HT1080 (cell line): ENCODE measurements around the gene PLCG1. TPM values are rescaled to one million over a fixed set of nuclear protein-coding genes. Genes with fewer than 3 reads are reported as not detected.
A peak's percentile ranks its signal among the peaks of the same experiment; 100 is the strongest.

Experiments
- DNase-seq: peaks from one replicate; pipeline ENCODE4 v3.0.0-alpha.2; 2015; ENCODE audit warnings: low read depth
- total RNA-seq: library from RNA; depleted of rRNA; stranded (reverse); fragments of >200 nt; shearing (Covaris generic); gene quantifications from 2 replicates; pipeline ENCODE4 v1.2.3, GENCODE V29; 2014

PLCG1 gene
- total RNA-seq, 1 experiment from 2014 or later, result 72.1 TPM

DNA sequence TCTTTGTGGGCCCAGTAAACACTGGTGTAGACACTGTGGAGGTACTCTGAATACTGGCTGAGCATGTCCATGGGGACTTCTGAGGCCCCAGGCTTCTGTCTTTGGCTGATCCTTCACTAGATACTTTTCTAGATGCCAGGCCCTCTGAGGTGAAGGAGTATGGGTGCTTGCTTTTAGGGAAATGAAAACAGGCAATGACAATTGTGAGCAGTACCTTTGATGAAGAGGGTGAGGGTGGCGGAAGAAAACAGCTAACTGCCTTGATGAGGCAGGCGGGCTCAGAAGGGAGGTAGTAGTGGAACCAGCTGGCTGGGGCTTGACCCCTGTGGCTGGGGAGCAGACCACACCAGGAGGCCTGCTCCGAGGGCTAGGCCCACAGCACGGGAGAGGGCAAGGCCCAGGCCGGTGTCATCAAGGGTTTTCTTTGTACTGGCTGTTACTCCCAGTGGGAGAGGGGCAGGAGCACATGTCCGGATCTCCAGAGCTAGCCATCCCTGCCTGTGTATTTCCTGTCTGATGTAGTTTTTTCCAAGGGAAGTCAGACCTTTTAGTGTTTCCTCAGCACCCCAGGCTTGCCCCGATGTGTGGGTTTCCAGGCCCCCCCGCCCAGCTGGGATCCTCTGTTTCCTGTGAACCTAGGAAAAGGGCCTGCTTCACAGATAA is 3.9 kb downstream of the PLCG1 start:
- peak; percentile 56 for DNase-seq

DNA sequence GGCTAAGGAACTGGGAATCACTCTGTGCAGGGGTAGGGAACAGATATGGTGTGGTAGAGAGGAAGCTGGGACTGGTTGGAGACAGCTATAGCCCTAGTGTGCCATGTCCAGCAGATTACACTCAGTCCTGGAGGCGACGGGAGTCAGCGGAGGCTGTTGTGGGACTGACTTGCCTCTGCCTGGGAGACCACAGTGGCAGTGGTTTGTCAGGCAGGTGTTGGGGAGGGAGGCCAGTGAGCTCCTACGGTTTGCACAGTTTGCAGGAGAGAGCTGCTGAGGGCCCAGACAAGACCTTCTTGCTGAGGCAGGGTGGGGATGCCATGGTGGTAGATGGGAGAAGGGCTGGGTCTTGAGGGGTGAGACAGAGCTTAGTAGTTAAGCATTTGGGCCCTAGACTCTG is 4.9 kb downstream of the PLCG1 start:
- no peak for DNase-seq

DNA sequence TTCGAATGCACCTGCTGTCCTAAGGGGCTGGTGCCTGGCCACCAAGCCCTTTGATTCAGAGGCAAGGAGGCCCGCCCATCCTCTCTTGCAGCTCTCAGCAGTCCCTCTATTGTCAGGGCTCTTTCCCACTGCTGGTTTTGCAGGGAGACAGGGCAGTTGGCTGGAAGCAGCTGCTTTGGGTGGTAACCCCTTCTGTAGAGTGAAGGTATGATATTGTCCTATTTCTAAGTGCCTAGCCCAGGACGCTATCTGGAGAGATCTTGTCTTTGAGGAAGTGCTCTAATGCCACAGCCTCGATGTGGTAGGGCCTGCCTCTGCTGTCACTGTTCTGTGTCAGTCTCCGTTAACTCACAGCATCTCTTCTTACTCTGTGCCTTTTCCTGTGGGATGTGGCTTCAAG is 5.6 kb downstream of the PLCG1 start:
- DNase-seq, result no peak

DNA sequence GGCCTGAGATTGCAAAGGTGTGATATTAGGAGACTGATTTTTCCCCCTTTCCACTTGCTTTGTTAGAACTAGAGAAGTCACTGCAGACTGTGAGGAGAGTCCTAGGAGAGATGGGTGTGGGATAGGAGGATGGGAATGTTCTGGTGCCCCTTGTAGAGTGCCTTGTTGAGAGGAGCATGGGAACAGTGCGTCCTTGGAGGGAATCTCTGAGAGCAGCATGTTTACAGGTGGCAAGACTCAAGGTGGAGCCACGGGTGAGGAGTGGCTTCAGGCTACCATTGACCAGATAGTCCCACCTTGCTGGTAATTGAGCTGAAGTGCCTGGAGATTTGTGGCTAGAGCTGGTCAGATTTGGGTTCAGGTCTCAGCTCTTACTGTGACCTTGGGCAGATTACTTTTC is 6.0 kb downstream of the PLCG1 start:
- DNase-seq, result no peak

DNA sequence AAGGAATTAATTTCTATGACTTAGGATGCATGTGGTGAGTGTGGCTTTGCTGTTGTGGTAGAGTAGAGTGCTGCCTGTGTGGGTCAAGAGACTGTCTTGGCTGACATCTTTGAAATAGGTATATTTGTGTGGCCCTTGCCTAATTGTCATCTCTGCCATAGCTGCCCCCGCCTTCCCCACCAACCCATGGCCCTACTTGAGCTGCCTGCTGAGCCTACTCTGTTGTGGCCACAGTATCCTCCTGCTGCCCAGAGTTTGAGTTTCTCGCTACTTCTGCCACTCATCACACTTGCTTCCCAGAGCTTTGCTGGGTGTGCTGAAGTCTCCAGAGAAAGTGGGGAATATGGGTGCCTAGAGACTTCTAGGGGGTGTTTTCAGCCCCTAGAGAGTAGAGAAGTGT is 8.0 kb downstream of the PLCG1 start:
- no peak for DNase-seq

DNA sequence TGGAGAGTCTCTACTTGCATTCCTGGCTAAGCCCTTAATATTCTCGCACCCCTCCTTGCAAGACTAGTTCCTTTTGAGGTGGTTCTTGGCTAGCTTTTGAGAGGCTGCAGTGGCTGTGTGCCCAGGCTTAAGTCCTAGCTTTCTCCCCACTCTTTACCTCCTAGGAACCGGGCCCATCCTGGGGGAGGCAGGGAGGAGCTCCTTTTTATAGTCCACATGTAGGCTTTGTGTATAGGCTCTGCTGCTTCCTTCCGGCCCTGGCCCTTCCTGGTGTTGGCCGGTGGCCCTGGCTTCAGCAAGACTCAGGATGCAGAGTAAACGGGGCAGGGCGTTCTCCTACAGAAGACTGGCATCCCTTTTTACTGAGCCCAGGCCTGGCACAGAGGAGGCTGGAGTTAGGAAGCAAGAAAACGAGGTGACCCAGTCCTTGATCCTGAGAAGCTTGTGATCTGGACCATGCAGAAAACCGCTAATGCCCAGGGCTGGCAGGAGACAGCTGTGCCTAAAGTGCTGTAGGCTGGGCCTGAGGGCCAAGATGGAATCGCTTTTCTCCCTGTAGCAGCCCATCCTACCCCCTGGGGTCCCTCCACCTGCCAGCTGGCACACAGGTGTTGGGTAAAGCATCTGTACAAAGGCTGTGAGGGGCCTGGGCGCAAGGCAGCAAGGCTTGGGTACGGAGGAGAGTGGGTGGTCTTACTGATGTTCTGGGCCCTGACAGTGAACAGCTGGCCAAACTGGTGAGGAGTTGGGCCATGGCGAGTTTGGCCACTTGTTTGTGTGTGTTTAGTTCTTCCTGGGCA is 8.7 kb downstream of the PLCG1 start:
- DNase-seq, result no peak

DNA sequence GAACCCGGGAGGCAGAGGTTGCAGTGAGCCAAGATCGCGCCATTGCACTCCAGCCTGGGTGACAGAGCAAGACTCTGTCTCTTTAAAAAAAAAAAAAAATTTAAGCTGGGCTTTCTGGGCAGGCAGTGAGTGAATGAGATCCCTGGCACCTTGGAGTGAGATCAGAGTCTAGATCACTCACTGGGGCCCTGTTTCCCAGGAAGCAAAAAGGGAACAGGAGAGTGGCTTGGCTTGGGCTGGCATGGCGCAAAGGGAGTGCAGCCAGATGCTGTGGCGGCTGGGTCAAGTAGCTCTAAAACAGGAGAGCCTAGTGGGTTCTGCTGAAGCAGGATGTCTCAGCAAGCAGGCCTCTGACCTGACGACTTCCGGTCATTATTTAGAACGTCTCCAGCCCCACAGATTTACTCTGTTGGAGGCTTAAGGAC is 10.4 kb downstream of the PLCG1 start:
- no peak for DNase-seq

DNA sequence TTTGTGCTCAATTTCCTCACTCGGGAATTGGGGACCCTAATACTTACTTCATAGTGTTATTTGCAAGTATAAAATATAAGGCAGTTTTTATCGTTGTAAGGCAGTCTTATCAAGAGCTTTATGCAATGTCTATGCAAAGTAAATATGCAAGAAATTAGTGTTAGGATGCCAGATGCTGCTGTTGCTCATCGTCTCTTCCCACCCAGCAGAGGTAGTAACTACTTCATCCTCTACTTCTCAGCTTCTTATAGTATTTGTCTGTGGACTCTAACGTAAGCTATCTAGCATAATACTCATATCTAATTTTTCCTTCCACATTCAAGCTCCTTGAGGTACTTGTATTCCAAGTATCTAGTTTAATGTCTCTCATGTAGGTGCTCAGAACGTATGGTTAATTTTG is 11.6 kb downstream of the PLCG1 start:
- no peak for DNase-seq

DNA sequence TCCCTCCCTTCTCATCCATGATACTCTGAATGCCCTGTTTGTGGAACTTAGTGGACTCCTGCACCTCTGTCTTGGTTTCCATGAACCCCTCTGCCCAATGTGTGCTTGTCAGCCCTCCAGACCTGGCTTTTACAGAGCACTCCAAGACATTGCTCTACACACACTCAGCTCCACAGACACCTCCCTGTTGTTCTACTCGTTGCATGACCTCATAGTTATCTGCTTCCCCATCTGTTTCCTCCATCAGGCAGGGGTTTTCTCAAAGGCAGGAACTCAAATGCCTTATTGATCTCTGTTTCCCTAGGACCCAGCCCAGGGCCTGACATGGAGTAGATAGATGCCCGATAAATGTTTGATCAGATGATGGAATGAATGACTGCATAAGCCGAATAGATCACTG is 13.3 kb downstream of the PLCG1 start:
- DNase-seq, result no peak

DNA sequence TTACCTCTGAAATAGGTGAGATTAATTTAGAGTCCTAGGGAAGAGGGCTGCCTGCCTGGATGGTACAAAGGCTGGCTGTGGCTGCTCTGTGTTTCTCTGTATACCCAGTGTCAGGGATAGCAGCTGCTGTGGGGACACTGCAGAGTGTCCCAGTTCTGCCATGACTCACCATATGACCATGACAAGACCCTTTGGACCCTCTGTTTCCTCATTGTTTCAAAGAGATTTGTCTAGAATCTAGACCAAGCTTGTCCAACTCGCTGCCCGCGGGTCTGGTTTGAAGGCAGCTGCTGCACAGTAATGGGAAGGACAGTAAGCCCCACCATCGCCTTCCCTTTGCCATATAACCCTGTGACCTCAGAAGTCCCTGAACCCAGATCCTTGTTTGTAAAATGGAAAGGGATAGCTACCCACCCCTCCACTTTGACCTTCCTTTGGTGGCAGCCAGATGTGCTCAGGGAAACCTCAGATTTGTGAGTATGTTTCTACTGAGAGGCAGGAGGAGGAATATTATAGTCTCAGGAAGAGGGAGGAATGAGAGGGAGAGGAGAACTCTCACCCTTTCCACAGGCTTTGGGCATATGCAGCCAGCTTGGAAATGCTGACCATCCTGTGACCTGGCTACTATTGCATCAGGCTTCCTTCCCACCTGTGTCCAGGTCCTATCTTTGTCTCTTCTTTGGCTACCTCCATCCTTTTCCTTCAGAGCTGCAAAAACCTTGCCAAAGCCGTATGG is 14.0 kb downstream of the PLCG1 start:
- no peak for DNase-seq

DNA sequence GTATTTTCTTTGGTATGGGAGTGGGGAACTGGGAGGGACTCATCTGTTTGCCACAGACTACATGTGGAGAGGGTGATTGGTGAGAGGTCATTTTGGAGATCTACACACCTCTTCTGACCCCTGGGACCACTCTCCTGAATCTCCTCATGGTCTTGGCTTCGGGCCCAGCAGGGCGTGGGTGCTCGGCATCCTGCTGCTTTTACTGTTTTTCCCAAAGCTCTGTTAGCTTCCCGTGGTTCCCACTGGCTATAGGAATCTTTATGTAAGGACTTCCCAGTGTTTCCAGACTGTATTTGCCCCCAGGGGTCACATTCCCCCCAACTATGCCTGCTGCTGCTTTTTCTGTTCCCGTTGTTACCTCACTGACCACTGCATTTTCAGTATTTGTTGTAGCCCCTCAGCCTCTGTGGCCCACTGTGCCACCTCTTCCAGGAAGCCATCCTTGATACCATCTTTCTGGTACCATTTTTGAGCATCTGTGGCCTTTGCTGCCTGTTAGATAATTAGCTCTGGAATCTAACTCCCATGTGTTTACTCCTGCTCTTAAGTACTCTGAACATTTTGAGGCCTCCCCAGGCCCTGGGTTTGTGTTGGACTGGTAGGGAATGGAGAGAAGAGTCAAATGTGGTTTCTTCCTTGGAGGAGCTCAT is 14.9 kb downstream of the PLCG1 start:
- no peak for DNase-seq

DNA sequence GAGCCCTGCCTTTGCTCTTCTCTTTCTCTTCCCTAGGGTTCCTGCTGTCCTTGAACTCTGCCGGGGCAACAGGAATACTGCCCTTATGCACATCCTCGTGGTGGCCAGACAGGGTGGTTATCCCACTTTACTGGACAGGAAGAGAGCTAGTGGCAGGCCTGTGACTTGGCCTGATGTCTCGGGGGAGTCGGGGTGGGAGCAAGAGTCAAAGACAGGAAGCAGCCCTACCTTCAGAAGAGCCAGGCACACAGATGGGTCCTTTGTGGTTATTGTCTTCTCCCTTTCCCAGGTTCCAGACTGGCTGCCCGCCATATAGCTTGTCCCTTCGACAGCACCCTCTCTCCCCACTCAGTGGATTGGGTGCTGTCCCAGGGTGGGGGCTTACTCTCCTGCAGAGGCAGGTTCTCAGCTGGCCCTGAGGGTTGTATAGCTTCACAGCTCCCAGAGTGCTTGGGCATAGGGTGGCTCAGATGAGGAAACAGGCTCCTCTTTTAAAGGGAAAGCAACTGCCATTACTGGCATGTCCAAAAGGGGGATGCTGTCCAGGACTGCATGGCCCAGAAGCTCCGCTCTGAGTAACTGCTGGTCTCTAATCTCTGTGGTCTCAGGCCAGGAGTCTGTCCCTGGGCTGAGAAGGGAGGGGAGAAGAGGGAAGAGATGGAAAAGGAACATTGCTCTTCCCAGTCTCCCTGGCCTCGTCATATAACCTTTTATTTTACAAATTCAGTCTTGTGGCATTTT is 17.3 kb downstream of the PLCG1 start:
- DNase-seq, result no peak

DNA sequence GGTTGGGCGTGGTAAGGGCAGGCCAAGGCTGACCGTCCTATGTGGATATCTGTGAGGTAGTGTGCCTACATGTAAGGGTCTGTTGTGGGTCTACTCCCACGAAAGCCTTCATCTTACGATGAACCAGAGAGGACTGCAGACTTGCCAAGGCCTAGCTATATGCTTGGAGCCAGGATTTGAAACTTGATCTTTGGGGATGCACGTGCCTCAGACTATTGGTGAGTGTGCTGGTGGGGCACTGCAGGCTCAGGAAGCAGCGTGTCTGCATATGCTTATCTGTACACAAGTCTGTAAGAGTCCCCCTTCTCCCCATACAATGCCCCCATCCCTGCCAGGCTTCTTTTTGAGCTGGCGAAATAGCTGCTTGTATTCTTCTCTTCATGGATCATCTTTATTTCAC is 17.9 kb downstream of the PLCG1 start:
- no peak for DNase-seq

DNA sequence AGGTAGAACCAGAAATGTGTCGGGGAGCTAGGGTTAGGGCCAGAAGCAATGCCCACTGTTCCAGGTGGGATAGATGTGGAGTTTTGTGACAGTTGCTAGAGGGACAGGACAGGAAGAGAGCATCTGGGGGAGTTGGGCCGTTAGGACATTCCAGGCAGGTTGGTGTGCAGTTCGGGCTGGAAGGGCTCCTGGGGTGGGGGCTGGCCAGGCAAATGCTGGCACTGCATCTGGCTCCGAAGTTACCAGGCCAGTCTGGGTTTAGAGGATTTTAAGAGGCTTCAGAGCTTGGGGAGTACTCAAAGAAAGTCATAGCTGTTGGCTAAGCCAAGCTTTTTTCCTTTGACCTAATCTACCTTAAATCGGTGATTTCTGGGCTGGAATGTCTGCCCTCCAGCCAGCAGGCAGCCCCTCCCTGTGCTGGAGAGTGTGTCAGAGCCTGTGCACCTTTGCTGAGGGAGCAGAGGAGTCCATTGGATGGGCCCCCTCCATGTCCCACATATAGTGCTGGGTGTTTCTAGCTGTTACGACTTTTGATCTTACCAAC is 20.8 kb downstream of the PLCG1 start:
- no peak for DNase-seq

DNA sequence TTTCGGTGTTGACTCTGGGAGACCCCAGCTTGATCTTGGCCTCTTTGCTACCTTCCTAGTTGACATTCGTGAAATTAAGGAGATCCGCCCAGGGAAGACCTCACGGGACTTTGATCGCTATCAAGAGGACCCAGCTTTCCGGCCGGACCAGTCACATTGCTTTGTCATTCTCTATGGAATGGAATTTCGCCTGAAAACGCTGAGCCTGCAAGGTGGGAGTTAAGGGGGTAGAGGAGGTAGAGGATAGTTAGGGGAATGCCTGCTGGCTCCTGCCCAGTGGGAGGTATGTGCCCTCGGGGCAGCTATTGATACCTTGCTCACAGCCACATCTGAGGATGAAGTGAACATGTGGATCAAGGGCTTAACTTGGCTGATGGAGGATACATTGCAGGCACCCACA is 22.2 kb downstream of the PLCG1 start:
- no peak for DNase-seq

DNA sequence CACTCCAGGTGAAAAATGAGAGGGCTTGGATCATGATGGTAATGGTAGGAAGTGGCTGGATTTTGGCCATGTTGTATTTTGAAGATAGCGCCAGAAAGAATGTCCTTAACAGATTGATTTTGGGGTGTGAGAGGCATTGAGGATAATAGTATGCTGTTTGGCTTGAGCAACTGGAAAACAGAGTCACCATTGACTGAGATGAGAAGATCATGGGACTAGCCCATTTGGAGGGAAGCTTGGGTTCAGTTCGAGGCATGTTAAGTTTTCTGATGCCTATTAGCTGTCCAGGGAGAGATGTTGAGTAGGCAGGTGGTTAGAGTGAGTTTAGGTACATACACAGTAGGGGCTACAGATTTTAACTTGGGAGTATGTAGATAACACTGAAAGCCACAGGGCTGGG is 23.3 kb downstream of the PLCG1 start:
- no peak for DNase-seq

DNA sequence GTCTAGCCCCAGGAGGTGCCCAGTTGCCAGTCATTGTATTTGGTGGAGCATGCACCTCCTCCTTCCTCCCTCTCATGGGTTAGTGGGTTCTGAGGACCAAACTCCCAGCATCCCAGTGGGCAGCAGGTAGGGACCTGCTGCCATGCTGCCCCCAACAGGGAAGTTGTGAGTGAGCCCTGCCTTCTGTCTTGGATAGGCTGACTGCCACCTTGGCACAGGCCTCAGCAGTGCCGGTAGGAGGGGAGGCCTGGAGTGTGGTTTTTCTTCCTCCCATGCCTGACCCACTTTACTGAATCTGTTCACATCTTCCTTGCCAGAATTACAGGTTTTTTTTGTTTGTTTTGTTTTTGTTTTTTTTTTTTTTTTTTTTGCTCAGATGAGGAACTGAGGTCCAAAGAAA is 24.5 kb downstream of the PLCG1 start:
- DNase-seq, result no peak

DNA sequence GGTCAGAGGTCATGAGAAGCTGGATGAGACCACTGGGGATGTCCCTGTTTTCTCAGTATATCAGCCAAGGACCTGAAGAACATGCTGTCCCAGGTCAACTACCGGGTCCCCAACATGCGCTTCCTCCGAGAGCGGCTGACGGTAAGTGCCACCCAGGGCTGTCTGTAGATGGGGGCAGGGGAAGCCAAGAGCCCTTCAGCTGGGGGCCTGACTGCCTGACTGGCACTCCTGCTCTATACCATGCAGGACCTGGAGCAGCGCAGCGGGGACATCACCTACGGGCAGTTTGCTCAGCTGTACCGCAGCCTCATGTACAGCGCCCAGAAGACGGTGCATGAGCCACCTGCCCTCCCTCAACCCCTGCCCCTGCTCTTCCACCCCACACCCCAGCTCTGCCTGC is 25.1 kb downstream of the PLCG1 start:
- DNase-seq, result no peak

DNA sequence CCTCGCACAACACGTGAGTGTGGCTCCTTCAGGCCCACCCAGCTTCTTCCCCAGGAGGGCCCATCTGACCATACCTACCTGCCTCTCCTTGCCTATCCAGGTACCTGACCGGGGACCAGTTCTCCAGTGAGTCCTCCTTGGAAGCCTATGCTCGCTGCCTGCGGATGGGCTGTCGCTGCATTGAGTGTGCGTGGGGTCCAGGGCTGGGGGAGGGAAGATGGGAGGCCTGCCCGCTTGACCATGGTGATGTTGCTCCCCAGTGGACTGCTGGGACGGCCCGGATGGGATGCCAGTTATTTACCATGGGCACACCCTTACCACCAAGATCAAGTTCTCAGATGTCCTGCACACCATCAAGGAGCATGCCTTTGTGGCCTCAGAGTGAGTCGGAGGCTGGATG is 26.5 kb downstream of the PLCG1 start:
- DNase-seq, result no peak

DNA sequence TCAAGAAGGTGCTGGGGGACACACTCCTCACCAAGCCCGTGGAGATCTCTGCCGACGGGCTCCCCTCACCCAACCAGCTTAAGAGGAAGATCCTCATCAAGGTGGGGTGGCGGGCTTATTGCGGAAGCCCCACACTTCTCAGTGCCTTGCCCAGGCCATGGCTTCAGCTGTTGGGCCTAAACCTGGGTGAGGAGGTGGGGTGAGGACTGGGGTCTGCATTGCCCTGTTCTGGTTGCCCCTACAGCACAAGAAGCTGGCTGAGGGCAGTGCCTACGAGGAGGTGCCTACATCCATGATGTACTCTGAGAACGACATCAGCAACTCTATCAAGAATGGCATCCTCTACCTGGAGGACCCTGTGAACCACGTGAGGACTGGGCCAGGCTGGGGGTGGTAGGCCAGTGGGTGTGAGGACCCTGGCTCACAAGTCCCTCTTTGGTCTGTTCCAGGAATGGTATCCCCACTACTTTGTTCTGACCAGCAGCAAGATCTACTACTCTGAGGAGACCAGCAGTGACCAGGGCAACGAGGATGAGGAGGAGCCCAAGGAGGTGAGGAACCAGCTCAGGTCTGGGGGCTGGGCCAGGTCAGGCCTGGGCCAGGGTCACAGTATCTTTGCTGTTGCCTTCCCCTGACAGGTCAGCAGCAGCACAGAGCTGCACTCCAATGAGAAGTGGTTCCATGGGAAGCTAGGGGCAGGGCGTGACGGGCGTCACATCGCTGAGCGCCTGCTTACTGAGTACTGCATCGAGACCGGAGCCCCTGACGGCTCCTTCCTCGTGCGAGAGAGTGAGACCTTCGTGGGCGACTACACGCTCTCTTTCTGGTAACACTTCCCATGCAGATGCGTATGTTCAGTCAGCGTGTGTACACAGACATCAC is 27.9 kb downstream of the PLCG1 start:
- DNase-seq, result no peak
